A673 (cell line): ENCODE data around the gene EFCAB11. TPM values are rescaled to one million over a fixed set of nuclear protein-coding genes. Genes with fewer than 3 reads are reported as not detected.

Experiments used
- BruUV-seq: library from RNA; stranded (reverse); fragments of 400-500 nt; replicated peaks from 2 replicates; lab custom pipeline; 2021; lab: Mats Ljungman, UMichigan
- CTCF ChIA-PET: fragments of 300-600 bp; sonication (Branson Sonifier 250); formaldehyde crosslinking; loops from one replicate; lab custom pipeline; 2022; ENCODE audit warnings: antibody characterized with exemption; lab: Charles Lee
- POLR2A ChIA-PET: fragments of 300-600 bp; sonication (Branson Sonifier 250); formaldehyde crosslinking; loops from one replicate; lab custom pipeline; 2022; ENCODE audit warnings: antibody characterized with exemption; ENCODE audit not compliant: low non-redundant PET; lab: Charles Lee
- DNase-seq: peaks from one replicate; pipeline ENCODE4 v3.0.0-alpha.2; 2015; ENCODE audit warnings: low spot score
- H3K27ac ChIP-seq: fragments of 200-600 bp; sonication (generic); 2 replicates; pipeline ENCODE4 v1.5.1; 2016; ENCODE audit warnings: mixed run types, low read depth, mild to moderate bottlenecking, mixed read lengths, antibody characterized with exemption, low read length; ENCODE audit not compliant: poor library complexity, severe bottlenecking
- H3K27me3 ChIP-seq: fragments of 200-600 bp; sonication (generic); replicated peaks from 2 replicates; pipeline ENCODE4 v1.6.1; 2017; ENCODE audit warnings: mixed run types, low read depth, mild to moderate bottlenecking, mixed read lengths, antibody characterized with exemption, low read length; ENCODE audit not compliant: insufficient read depth, poor library complexity
- H3K36me3 ChIP-seq: fragments of 200-600 bp; sonication (generic); 2 replicates; pipeline ENCODE4 v1.6.1; 2016; ENCODE audit warnings: mixed run types, mild to moderate bottlenecking, mixed read lengths, antibody characterized with exemption, low read length; ENCODE audit not compliant: insufficient read depth, poor library complexity, severe bottlenecking
- H3K4me1 ChIP-seq: fragments of 200-600 bp; sonication (generic); 2 replicates; pipeline ENCODE4 v1.6.1; 2017; ENCODE audit warnings: mixed run types, mild to moderate bottlenecking, mixed read lengths, antibody characterized with exemption, low read length; ENCODE audit not compliant: insufficient read depth, poor library complexity, severe bottlenecking
- H3K4me3 ChIP-seq: fragments of 200-600 bp; sonication (generic); 2 replicates; pipeline ENCODE4 v1.5.1; 2016; ENCODE audit warnings: low read depth, mixed run types, mild to moderate bottlenecking, mixed read lengths, low read length; ENCODE audit not compliant: poor library complexity, severe bottlenecking
- H3K9me3 ChIP-seq: fragments of 200-600 bp; sonication (generic); 2 replicates; pipeline ENCODE4 v1.6.1; 2016; ENCODE audit warnings: mixed run types, low read depth, mild to moderate bottlenecking, mixed read lengths, antibody characterized with exemption, low read length; ENCODE audit not compliant: poor library complexity, severe bottlenecking
- CTCF ChIP-seq: fragments of 300-800, 200-600 bp; sonication (generic); conservative IDR thresholded peaks from 2 replicates; pipeline ENCODE4 v1.5.1; 2017; ENCODE audit warnings: low read depth, mild to moderate bottlenecking, antibody characterized with exemption, low read length, moderate library complexity, mixed read lengths
- EZH2 ChIP-seq: fragments of 200-600 bp; sonication (generic); IDR thresholded peaks from 2 replicates; pipeline ENCODE4 v1.6.1; 2017; ENCODE audit warnings: borderline replicate concordance, low read depth, mild to moderate bottlenecking, mixed read lengths, antibody characterized with exemption, low read length; ENCODE audit not compliant: poor library complexity, severe bottlenecking
- intact Hi-C: fragments of 100-400 bp; cut with micrococcal nuclease; formaldehyde crosslinking; loops from one replicate; pipeline ENCODE4 v1.10.0; 2022; ENCODE audit not compliant: unreplicated experiment
- total RNA-seq: library from RNA; stranded (reverse); gene quantifications from 2 replicates; pipeline ENCODE4 v1.2.3, GENCODE V29; 2021

Gene EFCAB11
- total RNA-seq, 1 experiment from 2014 or later = 8.4 TPM

- BruUV-seq = no TSS peak
- peaks cover 12% of the 10 kb centered on the region for H3K4me1 ChIP-seq
- no peaks in the 10 kb centered on the region for H3K27me3 ChIP-seq
- no peak for TF ChIP-seq CTCF
- no peak for TF ChIP-seq EZH2
- peaks cover 13% of the 10 kb centered on the region for H3K36me3 ChIP-seq
- intact Hi-C loops = no loop called here
- H3K4me3 ChIP-seq = peak overlapping the region; percentile 95
- DNase-seq = no peak
- ChIA-PET POLR2A (no interaction called here), CTCF (interaction anchor here (1.3 kb wide), 1 partner anchor 17 kb away, joined by 7 read pairs; no protein-coding TSS in a partner anchor)
- H3K9me3 ChIP-seq = no peaks in the 10 kb centered on the region
- peak overlapping the region; percentile 90 for H3K27ac ChIP-seq
Observed at GRCh38 chr14:89956661-89957009, 2.1 kb upstream of the EFCAB11 start.

- POLR2A ChIA-PET = no interaction called here
- CTCF ChIA-PET = interaction anchor here (1.3 to 2.4 kb wide), 2 partner anchors 17 kb away, joined by 7 to 8 read pairs; no protein-coding TSS in a partner anchor
- intact Hi-C loops = no loop called here
Observed at GRCh38 chr14:89955745-89956660, 1.5 kb upstream of the EFCAB11 start, which contains the start of gene TDP1. Gene TDP1 (plus strand): TSS chr14:89955927. CDS start chr14:89963115, 7,188 bp downstream.

More at GRCh38 chr14:89955745-89956660, 1.5 kb upstream of the EFCAB11 start, which contains the start of gene TDP1:
- Histone ChIP-seq H3K36me3 (peaks cover 13% of the 10 kb centered on the region), H3K9me3 (no peaks in the 10 kb centered on the region), H3K27ac (peak within 1 kb of the TSS; percentile 90), H3K27me3 (no peaks in the 10 kb centered on the region), H3K4me1 (peaks cover 12% of the 10 kb centered on the region), H3K4me3 (peak within 1 kb of the TSS; percentile 95)
- no TSS peak for BruUV-seq
- DNase-seq = peak; percentile 98
- TF ChIP-seq CTCF (peak; percentile 24; the same call in 1 of the 2 replicates), EZH2 (no peak)
